Globus pallidus (tissue), 1 donor: Measurements from ENCODE around the gene SRRM5.
A peak's percentile ranks its signal among the peaks of the same experiment; 100 is the strongest.
"Not testable (repeated sequence)": the region's sequence is repeated elsewhere in the genome, so short reads cannot be mapped to it uniquely, and the experiment has no call there.

Source experiments
- DNase-seq: peaks from one replicate; pipeline ENCODE4 v3.0.0-alpha.2; 2015; ENCODE audit warnings: low spot score

SRRM5 gene

DNA sequence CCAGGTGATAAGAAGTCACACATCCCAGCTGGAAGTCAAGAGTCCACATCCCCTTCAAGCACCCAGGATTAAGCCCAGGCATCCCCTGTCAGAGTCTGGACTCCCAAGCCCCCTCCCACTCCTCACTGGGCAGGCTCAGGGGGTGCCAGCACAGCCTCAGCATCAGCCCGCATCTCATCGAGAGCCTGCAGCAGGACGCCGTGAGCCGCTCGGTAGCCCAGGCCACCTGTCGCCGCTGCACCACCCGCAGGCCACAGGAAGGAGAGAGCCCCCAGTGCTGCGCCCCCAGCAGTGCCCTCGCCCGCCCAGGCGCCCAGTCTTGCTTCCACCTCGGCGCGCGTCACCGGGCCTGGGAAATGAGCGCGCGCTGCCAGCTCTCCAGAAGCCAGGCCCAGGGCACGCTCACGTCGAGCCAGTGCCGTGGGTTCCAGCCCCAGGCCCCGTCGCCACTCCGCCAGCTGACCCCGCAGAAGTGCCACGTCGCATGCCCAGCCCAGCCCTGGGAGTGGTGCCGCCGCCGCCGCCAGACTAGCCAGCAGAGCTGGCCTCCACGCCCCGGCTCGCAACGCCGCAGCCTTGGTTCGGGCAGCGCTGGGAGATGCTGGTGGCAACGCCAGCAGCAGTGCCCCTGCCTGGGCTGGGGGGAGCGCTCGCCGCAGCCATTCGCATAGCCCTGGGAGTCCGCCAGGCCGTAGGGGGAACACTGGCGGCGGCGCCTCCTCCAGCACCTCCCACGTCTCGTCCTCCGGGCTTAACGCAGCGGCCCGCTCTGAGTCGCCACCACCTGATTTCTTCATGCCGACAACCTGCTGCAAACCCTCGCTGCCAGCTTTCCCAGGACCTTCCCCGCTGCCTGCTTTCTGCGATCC, 19.8 kb upstream of the SRRM5 start:
- no peak for DNase-seq

DNA sequence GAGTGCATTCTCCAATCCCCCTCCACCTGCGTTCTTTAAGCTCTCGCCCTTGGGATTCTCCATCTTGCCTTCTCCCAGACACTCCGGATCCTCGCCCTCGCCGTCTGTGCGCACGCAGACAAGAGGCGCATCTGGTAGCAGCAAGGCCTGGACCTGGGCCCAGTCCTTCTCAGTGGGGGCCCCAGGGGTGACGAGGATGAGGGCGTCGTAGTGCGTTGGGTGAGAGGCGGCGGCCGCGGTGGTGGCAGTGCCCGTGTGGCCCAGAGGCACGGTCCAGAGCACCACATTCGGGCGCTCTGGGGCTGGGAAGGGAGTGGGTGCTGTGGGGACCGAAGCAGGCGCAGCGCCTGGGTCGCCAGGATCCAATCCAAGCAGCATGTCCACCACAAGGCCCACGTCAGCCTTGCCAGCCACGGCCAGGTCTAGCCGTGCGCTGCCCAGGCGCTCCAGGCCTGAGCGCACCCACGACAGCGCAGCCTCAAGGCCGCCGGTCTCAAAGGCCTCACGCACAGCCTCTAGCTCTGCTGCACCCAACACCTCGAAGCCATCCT, 19.0 kb upstream of the SRRM5 start:
- no peak for DNase-seq

DNA sequence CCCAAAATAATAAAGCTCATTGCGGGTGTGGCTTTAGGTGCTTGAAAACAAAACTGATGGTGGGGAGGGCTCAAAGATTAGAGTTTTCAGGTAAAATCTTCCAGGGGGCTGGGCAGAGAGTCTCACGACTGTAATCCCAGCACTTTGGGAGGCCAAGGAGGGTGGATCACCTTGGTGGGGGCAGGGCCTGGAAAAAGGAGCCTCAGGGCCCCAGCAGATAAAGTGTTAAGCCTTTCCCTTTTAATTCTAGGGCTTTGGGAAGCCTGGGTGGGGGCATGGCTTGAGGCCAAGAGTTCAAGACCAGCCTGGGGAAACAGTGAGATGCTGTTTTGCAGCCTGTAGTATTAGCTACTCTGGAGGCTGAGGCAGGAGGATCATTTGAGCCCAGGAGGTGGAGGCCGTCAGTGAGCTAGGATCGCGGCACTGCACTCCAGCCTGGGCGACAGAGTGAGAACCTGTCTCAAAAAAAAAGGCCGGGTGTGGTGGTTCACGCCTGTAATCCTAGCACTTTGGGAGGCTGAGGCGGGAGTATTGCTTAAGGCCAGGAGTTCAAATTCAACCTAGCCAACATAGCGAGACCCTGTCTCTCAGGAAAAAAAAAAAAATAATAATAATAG, 17.7 kb upstream of the SRRM5 start:
- no peak for DNase-seq

DNA sequence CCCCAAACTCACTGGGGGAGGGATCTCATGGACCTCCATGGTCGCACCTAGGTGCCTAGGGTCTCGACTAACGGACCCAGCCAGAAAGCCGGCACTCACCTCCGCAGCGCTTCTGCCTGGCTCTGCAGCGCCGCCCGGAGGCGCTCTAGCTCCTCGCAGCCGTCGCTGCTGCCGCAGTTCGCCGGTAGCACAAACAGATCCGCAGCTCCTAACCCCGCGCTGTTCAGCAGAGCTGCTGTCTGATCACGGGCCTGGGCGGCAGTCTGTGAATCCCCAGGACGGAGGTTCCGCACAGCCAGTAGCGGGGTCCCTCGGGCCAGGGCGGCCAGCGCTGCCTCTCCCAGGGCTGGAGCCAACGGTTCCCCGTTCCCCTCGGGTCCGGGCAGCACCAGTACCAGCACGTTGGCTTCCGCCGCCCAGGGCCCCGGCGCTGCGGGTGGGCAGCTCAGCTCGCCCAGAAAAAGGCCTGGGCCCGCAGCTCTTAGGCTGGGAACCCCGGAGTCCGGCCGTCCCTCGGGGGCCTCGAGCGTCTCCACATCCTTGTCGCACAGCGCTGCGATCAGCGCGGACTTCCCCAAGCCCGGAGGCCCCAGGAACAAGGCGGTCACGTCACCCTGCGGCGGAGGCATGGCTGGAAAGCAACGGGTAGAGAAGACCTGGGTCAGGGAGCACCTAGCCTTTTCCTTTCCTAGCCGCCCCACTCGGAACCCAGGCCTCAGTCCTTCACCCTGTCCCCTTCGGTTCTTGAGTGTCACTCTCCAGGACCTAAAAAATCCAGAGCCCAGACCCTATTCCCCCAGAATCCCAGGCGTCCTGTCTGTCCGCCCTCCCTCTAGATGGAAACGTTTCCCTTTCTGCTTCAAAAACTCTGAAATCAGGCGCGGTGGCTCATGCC, 16.9 kb upstream of the SRRM5 start:
- no peak for DNase-seq

DNA sequence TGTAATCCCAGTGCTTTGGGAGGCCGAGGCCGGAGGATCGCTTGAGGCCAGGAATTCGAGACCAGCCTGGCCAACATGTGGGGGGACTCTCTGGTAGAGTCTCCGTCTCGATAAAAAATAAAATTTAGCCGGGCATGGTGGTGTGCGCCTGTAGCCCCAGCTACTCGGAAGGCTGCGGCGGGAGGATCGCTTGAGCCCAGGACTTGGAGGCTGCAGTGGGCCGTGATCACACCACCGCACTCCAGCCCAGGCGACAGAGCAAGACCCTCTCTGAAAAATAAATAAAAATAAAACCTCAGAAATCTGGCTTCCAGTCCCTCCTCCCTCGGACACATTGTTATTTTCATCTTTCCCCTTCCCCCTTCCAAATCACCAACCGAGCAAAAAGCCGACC, 16.3 kb upstream of the SRRM5 start:
- peak; percentile 20 for DNase-seq

DNA sequence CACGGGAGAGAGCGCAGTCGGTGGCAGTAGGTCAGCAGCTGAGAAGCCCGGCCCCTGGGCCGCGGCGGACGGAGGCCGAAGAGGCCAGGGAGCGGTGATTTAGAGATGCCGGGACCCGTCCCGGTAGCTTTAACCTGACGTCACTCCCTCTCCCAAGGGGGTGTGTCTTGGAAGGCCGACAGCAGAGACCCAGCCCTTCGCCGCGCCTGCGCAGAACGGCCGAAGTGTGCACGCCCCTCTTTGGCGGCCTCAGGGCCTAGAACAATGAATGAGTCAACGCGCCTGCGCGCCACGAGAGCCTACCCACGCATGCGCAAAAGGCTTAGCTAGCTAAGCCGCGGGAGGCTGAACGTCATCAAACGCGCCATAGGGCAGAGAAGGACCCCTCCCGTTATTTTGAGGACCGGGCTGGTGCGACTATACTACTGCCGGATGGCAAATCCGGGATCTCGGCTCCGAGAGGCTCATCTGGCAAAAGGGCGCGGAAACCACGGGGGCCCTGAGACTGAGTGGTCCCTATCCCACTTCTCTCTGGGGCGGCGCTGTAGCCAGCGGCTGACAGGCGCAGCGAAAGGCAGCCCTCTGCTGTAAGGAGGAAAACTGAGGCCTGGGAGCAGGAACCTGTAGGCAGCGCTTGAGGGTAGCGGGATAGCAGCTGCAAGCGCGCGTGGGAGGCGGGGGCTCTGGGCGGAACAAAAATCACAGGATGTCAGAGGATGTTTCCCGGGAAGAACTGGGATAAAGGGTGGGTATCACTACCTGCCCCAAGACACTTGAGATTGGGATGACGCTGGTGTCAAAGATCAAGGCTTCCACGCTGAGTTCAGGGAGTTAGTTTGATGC, 15.7 kb upstream of the SRRM5 start, which contains the start of the genes IRGQ and ZNF576:
TSS of gene IRGQ (minus strand) at position 136 of the 843 bp plus-strand sequence. CDS start 796 bp downstream, outside the sequence.
TSS of gene ZNF576 (plus strand) at position 597 of the 843 bp plus-strand sequence. CDS start 514 bp downstream, outside the sequence.
- peak; percentile 99 for DNase-seq

DNA sequence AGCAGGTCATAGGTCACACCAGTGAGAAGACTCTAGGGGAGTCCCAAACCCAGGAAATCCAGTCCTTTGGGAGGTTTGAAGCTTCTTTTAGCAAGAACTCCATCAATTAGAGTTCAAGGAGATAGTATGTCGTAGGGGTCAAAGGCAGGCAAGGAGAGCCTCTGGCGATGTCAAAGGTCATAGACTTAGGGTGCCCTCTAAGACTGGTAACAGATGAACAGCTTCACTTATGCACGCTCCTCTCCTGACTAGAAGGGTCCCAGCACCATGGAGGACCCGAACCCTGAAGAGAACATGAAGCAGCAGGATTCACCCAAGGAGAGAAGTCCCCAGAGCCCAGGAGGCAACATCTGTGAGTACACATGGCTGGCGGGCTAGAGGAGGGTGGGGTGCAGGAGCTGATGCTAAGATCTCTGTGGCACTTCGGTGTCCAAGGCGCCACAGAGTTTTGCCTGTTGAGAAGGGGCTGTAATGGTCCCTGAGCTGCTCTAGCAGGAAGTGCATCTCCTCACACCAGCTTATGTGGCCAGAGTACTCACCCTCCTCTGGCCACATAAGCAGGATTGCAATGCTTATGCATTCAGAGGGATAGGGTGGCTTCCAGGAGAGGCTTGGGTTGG, 14.9 kb upstream of the SRRM5 start:
- no peak for DNase-seq

DNA sequence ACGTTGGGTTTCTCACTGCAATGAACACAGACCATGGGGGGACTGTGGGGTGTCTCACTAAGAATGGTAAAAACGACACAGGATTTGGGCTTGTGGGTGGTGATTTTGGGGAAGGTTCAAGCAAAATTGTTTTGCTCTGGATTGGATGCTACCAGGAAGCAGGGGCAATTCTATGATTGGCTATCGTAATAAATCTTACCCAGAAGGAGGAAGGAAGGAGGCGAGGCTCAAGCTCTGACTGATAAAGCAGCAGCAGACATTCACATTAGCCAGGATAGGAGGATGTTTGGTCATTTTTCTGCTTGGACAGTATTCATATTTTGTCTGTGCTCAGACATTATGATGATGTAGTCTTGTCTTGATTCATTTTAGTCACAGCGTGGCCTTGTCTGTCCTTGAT, 14.0 kb upstream of the SRRM5 start:
- DNase-seq, result no peak

DNA sequence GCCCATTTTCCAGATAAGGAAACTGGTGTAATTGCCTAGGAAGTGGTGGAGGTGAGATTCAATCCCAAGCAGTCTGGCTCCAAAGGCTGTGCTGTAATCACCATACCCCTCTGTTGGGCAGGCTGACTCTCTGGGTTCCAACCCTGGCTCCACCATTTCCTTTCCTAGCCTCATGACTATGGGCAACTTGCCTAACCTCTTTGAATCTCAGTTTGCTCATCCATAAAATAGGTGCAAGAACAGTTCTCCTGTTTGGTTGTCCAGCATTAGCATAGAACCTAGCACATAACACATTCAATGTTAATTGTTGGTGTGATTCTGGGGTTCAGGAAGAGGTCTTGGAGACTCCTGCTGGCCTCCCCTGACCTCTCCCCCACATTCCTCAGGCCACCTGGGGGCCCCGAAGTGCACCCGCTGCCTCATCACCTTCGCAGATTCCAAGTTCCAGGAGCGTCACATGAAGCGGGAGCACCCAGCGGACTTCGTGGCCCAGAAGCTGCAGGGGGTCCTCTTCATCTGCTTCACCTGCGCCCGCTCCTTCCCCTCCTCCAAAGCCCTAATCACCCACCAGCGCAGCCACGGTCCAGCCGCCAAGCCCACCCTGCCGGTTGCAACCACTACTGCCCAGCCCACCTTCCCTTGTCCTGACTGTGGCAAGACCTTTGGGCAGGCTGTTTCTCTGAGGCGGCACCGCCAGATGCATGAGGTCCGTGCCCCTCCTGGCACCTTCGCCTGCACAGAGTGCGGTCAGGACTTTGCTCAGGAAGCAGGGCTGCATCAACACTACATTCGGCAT, 13.2 kb upstream of the SRRM5 start:
- no peak for DNase-seq

DNA sequence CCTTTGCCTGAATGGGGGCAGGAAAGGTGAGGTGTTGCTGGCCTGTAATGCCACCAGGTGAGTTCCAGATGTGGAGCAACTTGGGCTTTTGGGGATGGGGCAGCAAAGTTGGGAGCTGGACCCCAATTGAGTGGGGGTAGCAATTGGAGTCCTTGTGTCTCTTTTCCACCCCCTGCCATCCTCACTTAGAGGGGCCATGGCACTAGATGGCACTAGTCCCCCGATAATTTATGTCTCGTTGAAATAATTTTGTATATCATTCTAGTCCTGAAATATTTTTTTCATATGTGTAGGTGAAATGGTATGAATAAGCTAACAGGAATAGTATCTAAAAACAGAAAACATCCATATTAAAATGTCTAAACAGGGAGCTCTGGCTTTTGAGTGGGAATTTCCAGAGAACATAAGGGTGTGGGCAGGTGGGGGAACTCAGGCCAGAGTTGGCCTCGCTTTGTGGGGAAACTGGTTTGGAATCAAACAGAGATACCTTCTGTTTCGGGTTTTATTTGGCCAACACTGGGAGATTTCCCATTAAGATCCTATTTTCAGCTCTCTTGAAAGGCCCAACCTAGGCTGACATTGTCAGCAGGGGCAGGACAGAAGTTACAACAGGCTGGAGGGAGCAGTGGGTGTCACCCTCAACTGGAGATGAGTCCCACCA, 12.1 kb upstream of the SRRM5 start:
- DNase-seq, result no peak

DNA sequence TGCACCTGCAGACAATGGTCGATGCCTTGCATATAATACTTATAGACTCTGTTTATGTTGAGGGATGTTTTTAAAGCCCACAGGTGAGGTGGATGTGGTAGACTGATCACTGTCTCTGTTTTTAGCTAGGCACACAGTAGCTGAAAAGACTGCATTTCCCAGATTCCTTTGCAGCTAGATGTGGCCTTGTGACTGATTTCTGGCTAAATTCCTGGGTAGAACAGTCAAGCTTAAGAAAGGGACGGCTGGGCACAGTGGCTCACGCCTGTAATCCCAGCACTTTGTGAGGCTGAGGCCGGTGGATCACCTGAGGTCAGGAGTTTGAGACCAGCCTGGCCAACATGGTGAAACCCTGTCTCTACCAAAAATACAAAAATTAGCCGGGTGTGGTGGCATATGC, 11.6 kb upstream of the SRRM5 start:
- DNase-seq, result not testable (repeated sequence)

DNA sequence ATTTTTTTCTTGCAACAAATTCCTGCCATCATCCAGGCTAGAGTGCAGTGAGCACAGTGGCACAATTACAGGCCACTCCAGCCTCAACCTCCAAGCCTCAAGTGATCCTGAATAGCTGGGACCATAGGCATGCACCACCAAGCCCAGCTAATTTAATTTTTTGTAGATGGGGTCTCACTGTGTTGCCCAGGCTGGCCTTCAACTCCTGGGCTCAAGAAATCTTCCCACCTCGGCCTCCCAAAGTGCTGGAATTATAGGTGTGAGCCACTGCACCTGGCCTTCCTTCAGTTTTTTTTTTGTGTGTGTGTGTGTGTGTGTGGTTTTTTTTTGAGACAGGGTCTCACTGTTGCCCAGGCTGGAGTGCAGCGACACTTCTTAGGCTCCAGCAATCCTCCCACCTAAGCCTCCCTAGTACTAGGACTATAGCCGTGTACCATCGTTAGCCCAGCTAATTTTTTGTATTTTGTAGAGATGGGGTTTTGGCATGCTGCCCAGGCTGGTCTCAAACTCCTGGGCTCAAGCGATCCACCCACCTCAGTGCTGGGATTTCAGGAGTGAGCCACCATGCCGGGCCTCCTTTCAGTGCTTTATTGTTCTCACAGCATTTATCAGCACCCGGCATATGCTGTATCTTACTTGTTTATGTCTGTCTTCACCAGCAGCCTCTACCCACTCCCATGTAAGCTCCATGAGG, 5.9 kb upstream of the SRRM5 start:
- DNase-seq, result no peak

DNA sequence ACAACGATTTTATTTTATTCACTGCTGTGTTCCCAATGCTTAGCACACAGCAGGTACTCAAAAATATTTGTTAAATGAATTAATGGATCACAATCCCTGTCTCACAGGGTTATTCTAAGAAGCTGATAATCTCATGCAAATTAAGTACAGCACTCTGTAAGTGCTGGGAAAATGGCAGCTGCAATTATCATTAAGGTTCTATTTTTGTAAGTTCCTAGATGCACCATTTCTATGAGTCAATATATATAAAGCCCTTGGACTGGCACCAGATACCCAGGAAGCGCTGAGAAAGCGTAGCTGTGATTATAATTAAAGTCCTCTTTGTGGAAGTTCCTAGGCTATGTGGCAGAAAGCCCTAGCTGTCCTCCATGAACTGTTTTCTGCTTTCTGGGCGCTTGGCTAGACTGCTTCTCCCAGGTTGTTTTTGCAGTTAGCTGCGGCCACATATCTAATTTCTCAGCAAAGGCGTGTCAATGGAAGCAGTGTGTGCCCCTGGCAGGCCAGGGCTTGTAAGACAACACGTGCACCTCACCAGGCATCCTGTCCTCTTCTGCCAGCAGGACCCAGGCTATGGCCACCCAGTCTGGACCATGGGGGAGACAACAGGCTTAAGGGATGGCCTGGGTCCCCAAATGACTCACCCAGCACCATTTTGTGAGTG, 5.2 kb upstream of the SRRM5 start:
- no peak for DNase-seq

DNA sequence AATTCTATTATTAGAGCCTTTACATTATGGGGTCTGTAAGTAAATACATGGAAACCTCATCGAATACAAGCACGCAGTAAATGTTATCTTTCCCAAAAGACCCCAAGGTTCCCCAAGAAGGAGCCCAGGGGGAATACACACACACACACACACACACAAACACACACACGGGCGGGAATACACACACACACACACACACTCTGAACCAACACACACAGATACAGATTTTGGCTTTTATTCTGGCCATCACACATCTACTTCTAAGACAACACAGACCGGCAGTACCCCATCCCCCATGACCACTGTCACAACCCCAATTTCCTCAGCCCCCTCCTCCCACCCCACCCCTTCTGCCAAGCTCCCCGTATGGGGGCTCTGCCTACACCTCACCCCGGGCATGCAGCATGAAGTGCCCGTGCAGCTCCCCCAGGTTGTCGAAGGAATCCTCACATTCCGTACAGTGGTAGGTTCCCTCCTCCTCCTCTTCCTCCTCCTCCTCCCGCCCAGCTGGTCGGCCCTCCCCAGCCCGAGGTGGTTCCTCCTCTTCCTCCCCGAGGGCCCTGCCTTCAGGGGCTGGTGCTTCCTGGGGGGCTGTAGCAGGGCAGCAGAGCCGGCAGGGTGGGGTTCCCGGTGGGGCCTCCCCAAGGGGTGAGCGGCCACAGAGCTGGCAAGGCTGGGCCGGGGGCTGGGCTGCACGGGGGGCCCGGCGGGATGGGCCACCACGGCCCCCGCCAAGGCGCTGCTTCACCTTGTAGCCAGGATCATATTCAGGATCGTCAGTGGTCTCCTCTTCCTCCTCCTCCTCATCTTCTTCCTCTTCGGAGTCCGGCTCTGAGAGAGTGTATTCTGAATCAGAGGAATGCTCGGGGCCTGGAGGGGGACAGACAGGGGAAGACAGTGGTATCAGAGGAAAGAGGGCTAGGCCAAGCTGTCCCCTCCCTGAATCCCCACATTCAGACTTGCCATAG, 4.4 kb upstream of the SRRM5 start:
- DNase-seq, result no peak

DNA sequence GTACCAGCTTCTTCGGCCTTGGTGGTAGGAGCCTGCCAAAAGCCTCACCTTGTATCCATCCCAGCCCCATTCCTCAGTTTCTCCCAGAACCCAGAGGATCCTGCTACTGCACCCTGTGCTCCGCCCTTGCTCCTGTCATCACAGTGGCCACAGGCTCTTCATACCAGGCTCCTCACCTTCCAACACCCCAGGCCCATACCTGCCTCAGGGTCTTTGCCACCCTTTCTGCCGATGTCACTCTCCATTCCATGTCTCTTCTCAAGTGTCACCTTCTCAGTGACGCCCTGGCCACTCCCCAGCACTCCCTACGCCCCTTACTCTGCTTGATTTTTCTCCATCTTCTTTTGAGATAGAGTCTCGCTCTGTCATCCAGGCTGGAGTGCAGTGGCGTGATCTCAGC, 2.0 kb upstream of the SRRM5 start:
- DNase-seq, result no peak

DNA sequence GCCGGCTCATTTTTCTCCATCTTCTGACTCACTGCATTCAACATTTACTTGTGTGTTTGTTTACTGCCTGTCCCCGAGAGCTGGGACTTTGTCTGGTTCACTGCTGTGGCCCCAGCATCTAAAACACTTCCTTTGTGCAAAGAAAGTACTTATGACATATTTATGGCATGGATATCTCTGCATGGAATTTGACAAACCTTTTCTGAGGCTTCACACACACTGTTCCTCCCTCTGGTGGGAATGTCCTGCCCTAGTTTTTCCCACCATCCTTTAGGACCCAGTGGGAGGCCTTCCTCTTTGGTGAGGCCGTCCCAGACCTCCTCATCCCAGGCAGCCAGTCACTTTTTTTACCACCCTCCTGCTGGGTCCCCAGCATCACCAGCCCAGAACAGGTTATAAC, 1.4 kb upstream of the SRRM5 start:
- no peak for DNase-seq

DNA sequence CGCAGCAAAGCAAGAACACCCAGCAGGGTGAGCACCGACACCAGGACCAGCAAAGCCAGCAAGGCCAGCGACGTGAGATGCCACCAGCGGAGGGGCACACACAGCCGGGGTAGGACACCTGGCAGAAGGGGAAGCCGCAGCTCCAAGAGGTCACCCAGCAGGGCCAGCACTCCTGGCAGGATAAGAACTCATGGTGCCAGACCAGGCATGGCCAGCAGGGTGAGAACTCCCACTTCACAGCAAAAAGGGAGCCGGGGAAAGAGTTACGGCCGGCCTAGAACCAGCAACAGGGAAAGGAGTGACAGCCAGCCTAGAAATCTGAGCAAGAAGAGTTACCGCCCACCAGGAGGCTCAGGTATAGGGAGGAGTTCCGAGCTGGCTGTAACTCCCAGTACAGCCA, 486 bp downstream of the SRRM5 start:
- DNase-seq, result no peak
